H1 (cell line): ENCODE data around the gene SPINK9. TPM values are rescaled to one million over a fixed set of nuclear protein-coding genes. Genes with fewer than 3 reads are reported as not detected.
A peak's percentile ranks its signal among the peaks of the same experiment; 100 is the strongest.

Source experiments
- CTCF ChIA-PET: fragments of 300-600 bp; sonication (Branson Sonifier 250); formaldehyde crosslinking; loops from one replicate; lab custom pipeline; 2021; ENCODE audit not compliant: partially characterized antibody; lab: Charles Lee
- POLR2A ChIA-PET: fragments of 300-600 bp; sonication (Branson Sonifier 250); formaldehyde crosslinking; loops from one replicate; lab custom pipeline; 2021; ENCODE audit warnings: inconsistent platforms; ENCODE audit not compliant: partially characterized antibody; lab: Charles Lee
- DNase-seq, 2 experiments: peaks; one replicate each; pipeline versions ENCODE4 v3.0.0 to v3.0.0-alpha.2; 2010 to 2022; ENCODE audit warnings: low spot score in 2 of 2, low read depth in 1 of 2, mixed read lengths in 1 of 2
- FAIRE-seq: peaks from 2 replicates; lab custom pipeline; 2011; peaks lifted over from hg19 to GRCh38; lab: Jason Lieb, UNC
- H2AFZ ChIP-seq: 2 replicates; pipeline ENCODE4 v1.8.1; 2012; ENCODE audit warnings: low read length, inconsistent platforms
- H2AK5ac ChIP-seq: 2 replicates; pipeline ENCODE4 v1.6.1; 2013; ENCODE audit warnings: low read depth, low read length
- H2BK120ac ChIP-seq: replicated peaks from 2 replicates; pipeline ENCODE3; 2013; ENCODE audit warnings: low read depth, low read length, inconsistent platforms
- H2BK12ac ChIP-seq: 2 replicates; pipeline ENCODE4 v1.6.1; 2013; ENCODE audit warnings: low read depth, low read length
- H2BK15ac ChIP-seq: 2 replicates; pipeline ENCODE4 v1.6.1; 2013; ENCODE audit warnings: low read length
- H2BK20ac ChIP-seq: 2 replicates; pipeline ENCODE4 v1.6.1; 2013; ENCODE audit warnings: low read length
- H2BK5ac ChIP-seq: 2 replicates; pipeline ENCODE4 v1.6.1; 2013; ENCODE audit warnings: low read depth, low read length
- H3K14ac ChIP-seq: 2 replicates; pipeline ENCODE4 v1.6.1; 2013; ENCODE audit warnings: inconsistent platforms; ENCODE audit not compliant: insufficient read length
- H3K18ac ChIP-seq: 2 replicates; pipeline ENCODE4 v1.6.1; 2013; ENCODE audit warnings: low read length; ENCODE audit errors: extremely low read depth
- H3K23ac ChIP-seq: 2 replicates; pipeline ENCODE4 v1.6.1; 2013; ENCODE audit warnings: inconsistent platforms; ENCODE audit not compliant: insufficient read length
- H3K23me2 ChIP-seq: 2 replicates; pipeline ENCODE4 v1.6.1; 2013; ENCODE audit warnings: low read depth, low read length
- H3K27ac ChIP-seq: 2 replicates; pipeline ENCODE4 v1.6.1; 2011; ENCODE audit warnings: low read depth, low read length, inconsistent platforms
- H3K27me3 ChIP-seq, 4 experiments: replicated peaks in 1 of 4; 1 replicate in 1 of 4; 2 replicates in 3 of 4; pipeline versions ENCODE4 v1.6.1 to v1.8.1; 2011 to 2013; ENCODE audit warnings: low read length in 3 of 4, mild to moderate bottlenecking in 3 of 4, inconsistent platforms in 2 of 4, mixed read lengths in 2 of 4, moderate library complexity in 1 of 4; ENCODE audit not compliant: control insufficient read depth in 3 of 4, insufficient read depth in 3 of 4; ENCODE audit errors: extremely low read depth in 1 of 4
- H3K36me3 ChIP-seq, 4 experiments: 2 replicates each; pipeline versions ENCODE4 v1.6.1 to v1.8.1; 2011 to 2013; ENCODE audit warnings: mild to moderate bottlenecking in 4 of 4, low read length in 3 of 4, moderate library complexity in 2 of 4, control low read depth in 1 of 4, inconsistent platforms in 1 of 4; ENCODE audit not compliant: insufficient read depth in 4 of 4, control insufficient read depth in 2 of 4
- H3K4ac ChIP-seq: replicated peaks from 2 replicates; pipeline ENCODE3; 2013; ENCODE audit warnings: low read length, low read depth, mixed read lengths, inconsistent platforms; ENCODE audit not compliant: insufficient read length
- H3K4me1 ChIP-seq, 4 experiments: replicated peaks in 1 of 4; 1 replicate in 1 of 4; 2 replicates in 3 of 4; pipeline versions ENCODE4 v1.6.1 to v1.8.1; 2011 to 2013; ENCODE audit warnings: low read length in 3 of 4, inconsistent platforms in 2 of 4, mixed read lengths in 1 of 4; ENCODE audit not compliant: insufficient read depth in 4 of 4, control insufficient read depth in 3 of 4
- H3K4me2 ChIP-seq, 2 experiments: 2 replicates each; pipeline versions ENCODE4 v1.6.1 to v1.8.1; 2011 to 2013; ENCODE audit warnings: low read depth in 2 of 2, low read length in 2 of 2, control low read depth in 1 of 2, inconsistent platforms in 1 of 2, mild to moderate bottlenecking in 1 of 2; ENCODE audit not compliant: insufficient read depth in 1 of 2
- H3K4me3 ChIP-seq, 4 experiments: fragments of 200-600, 300-600 bp in 1 of 4; sonication (generic), shearing (Covaris generic), sonication (Bioruptor Twin) in 1 of 4; 2 replicates each; pipeline versions ENCODE4 v1.5.1 to v1.8.1; 2011 to 2016; ENCODE audit warnings: low read length in 4 of 4, low read depth in 3 of 4, control low read depth in 2 of 4, inconsistent platforms in 2 of 4, mild to moderate bottlenecking in 2 of 4, mixed read lengths in 1 of 4, moderate library complexity in 1 of 4; ENCODE audit not compliant: insufficient read depth in 2 of 4; ENCODE audit errors: extremely low read depth in 1 of 4
- H3K56ac ChIP-seq: replicated peaks from 2 replicates; pipeline ENCODE3; 2013; ENCODE audit warnings: low read depth, mild to moderate bottlenecking, mixed read lengths, low read length, inconsistent platforms; ENCODE audit not compliant: insufficient read length
- H3K79me1 ChIP-seq: 2 replicates; pipeline ENCODE4 v1.6.1; 2013; ENCODE audit warnings: low read depth, low read length, control low read depth
- H3K79me2 ChIP-seq, 2 experiments: 2 replicates each; pipeline versions ENCODE4 v1.6.1 to v1.8.1; 2012 to 2013; ENCODE audit warnings: low read length in 2 of 2, mild to moderate bottlenecking in 2 of 2, inconsistent platforms in 1 of 2; ENCODE audit not compliant: insufficient read depth in 2 of 2, control insufficient read depth in 1 of 2
- H3K9ac ChIP-seq, 4 experiments: replicated peaks in 1 of 4; 1 replicate in 1 of 4; 2 replicates in 3 of 4; pipeline versions ENCODE4 v1.6.1 to v1.8.1; 2011 to 2013; ENCODE audit warnings: low read depth in 3 of 4, low read length in 3 of 4, control low read depth in 2 of 4, mild to moderate bottlenecking in 2 of 4, moderate library complexity in 2 of 4, inconsistent platforms in 1 of 4; ENCODE audit errors: extremely low read depth in 1 of 4
- H3K9me3 ChIP-seq, 2 experiments: 2 replicates each; pipeline versions ENCODE4 v1.6.1 to v1.8.1; 2012 to 2013; ENCODE audit warnings: mild to moderate bottlenecking in 2 of 2, moderate library complexity in 2 of 2, control low read depth in 1 of 2, inconsistent platforms in 1 of 2, low read depth in 1 of 2, low read length in 1 of 2, mixed read lengths in 1 of 2; ENCODE audit not compliant: insufficient read depth in 2 of 2
- H4K20me1 ChIP-seq, 2 experiments: replicated peaks in 1 of 2; 2 replicates each; pipeline versions ENCODE3 to v1.8.1; 2011 to 2013; ENCODE audit warnings: inconsistent platforms in 2 of 2, low read length in 2 of 2, mild to moderate bottlenecking in 1 of 2; ENCODE audit not compliant: insufficient read depth in 2 of 2, control insufficient read depth in 1 of 2
- H4K5ac ChIP-seq: 2 replicates; pipeline ENCODE4 v1.6.1; 2013; ENCODE audit warnings: low read length, low read depth, mixed read lengths, inconsistent platforms; ENCODE audit not compliant: insufficient read length
- H4K8ac ChIP-seq: 2 replicates; pipeline ENCODE4 v1.8.0; 2013; ENCODE audit warnings: mild to moderate bottlenecking, moderate library complexity, low read length, inconsistent platforms; ENCODE audit not compliant: insufficient read depth; ENCODE audit errors: extremely low read depth
- H4K91ac ChIP-seq: replicated peaks from 2 replicates; pipeline ENCODE3; 2013; ENCODE audit warnings: low read length, mixed read lengths, inconsistent platforms; ENCODE audit not compliant: insufficient read length
- CEBPB ChIP-seq: IDR thresholded peaks from 2 replicates; pipeline ENCODE4 v1.6.1; 2012; ENCODE audit warnings: low read depth, low read length
- JUND ChIP-seq: IDR thresholded peaks from 2 replicates; pipeline ENCODE4 v1.6.1; 2011; ENCODE audit warnings: mild to moderate bottlenecking, improper control_type of control experiment, low read length
- PHF8 ChIP-seq: fragments of 200-600 bp; sonication (generic); conservative IDR thresholded peaks from 2 replicates; pipeline ENCODE4 v1.7.1; 2012; ENCODE audit warnings: low read depth, mild to moderate bottlenecking, inconsistent platforms, low read length, moderate library complexity
- SAP30 ChIP-seq: fragments of 300-600 bp; sonication (generic); IDR thresholded peaks from 2 replicates; pipeline ENCODE4 v1.7.1; 2012; ENCODE audit warnings: low read length, moderate library complexity, mild to moderate bottlenecking, inconsistent platforms; ENCODE audit not compliant: insufficient read depth, insufficient replicate concordance
- SIRT6 ChIP-seq: IDR thresholded peaks from one replicate; pipeline ENCODE4 v1.7.1; 2012; ENCODE audit warnings: low read length, inconsistent platforms
- SRF ChIP-seq: IDR thresholded peaks from 2 replicates; pipeline ENCODE4 v1.6.1; 2011; ENCODE audit warnings: mild to moderate bottlenecking, low read depth, low read length, moderate library complexity
- TAF1 ChIP-seq: IDR thresholded peaks from 2 replicates; pipeline ENCODE4 v1.6.1; 2011; ENCODE audit warnings: mild to moderate bottlenecking, low read depth, low read length
- WGBS, 2 experiments: shearing (Covaris generic) in 1 of 2; methylation state at CpG; one replicate each; pipeline versions ENCODE4 v1.1.6 to v1.1.7; 2013 to 2015; ENCODE audit warnings: low lambda C conversion rate in 2 of 2, mixed read lengths in 2 of 2, inconsistent platforms in 1 of 2, low coverage in 1 of 2, missing lambda C conversion rate in 1 of 2; ENCODE audit not compliant: insufficient replicate concordance in 2 of 2, insufficient coverage in 1 of 2, insufficient read length in 1 of 2; ENCODE audit errors: extremely low coverage in 1 of 2, missing lambda C conversion rate in 1 of 2; 5-methylcytosine and 5-hydroxymethylcytosine counted together
- polyA plus RNA-seq, 7 experiments: library from polyadenylated mRNA; depleted of rRNA in 3 of 7; stranded (reverse) in 5 of 7; unstranded in 2 of 7; fragments of >200 nt in 5 of 7; fragments of 200-250 nt in 2 of 7; gene quantifications; 1 replicate in 5 of 7; 2 replicates in 1 of 7; 4 replicates in 1 of 7; pipeline versions ENCODE4 v1.2.1 to v1.2.3, GENCODE V29; 2011 to 2013; ENCODE audit warnings: missing spikeins in 2 of 7, mixed read lengths in 2 of 7
- total RNA-seq: library from RNA; stranded (reverse); fragmentation: NEBNext Ultra II Directional; extraction: Animal tissue kit (Norgen Biotek cat#: 25700); gene quantifications from 2 replicates; pipeline ENCODE4 v1.2.1, GENCODE V29; 2021
- TF ChIP-seq, protein P1 (sequence below), 3 experiments: IDR thresholded peaks; 1 replicate in 2 of 3; 2 replicates in 1 of 3; pipeline versions ENCODE4 v1.5.1 to v1.6.1; 2011; ENCODE audit warnings: low read length in 3 of 3, mild to moderate bottlenecking in 3 of 3, inconsistent platforms in 2 of 3, low read depth in 1 of 3, moderate library complexity in 1 of 3; ENCODE audit not compliant: insufficient read depth in 1 of 3; ENCODE audit errors: control extremely low read depth in 1 of 3
- TF ChIP-seq, protein P2 (sequence below): IDR thresholded peaks from 2 replicates; pipeline ENCODE4 v1.6.1; 2011; ENCODE audit warnings: low read depth, mild to moderate bottlenecking, low read length; ENCODE audit not compliant: insufficient read depth

The SPINK9 gene
- total and polyA plus RNA-seq, 2 of the 8 experiments (the other 6 are each of a cell fraction or from before 2014, with no cell fraction given): not detected

DNA sequence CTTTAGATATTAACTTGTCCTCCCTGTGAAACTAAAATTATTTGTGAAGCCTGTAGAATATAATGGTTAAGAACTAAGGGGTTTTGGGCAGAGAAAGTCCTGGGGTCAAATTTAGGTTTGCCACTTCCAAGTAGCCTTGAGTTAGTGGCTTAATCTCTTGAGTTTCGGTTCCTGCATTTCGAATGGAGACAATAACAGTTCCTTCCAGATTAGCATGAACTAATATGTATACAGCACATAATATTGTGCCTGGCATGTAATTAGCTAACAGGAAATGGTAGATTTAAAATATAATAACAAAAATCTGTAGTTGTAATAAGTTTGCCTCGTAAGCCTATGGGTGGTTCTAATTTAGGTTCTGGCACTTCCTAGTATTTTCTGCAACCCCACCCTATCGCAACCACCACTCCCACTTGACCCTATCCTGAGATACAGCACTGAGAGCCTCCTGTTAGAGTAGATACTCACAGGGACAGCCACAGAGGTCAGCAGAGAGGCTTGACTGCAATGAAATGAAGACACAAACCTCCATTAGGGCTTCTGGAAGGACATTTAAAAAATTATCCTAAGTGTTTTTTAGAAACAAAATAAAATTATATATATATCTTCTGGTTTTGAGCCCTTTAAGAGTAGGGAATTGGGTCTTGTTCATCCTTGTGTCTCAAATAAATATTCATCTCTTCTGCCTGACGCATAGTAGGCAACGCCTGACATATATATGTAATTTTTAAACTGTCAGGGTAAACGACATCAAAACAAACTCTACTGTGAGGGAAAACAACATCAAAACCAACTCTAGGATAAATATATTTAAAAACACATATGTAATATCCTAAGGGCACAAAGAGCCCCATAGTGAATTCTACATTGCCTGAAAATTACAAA, 8.5 kb downstream of the SPINK9 start:
- Histone ChIP-seq H3K4me1 (peaks cover 0 to 3% (median 0%) of the 10 kb centered on the region in 4 experiments; a peak in 1 of 7 replicates), H4K91ac (no peak overlapping the region)
- no peak for TF ChIP-seq SAP30
- no peak for TF ChIP-seq TAF1
- TF ChIP-seq CEBPB: no peak
- TF ChIP-seq, protein P1, sequence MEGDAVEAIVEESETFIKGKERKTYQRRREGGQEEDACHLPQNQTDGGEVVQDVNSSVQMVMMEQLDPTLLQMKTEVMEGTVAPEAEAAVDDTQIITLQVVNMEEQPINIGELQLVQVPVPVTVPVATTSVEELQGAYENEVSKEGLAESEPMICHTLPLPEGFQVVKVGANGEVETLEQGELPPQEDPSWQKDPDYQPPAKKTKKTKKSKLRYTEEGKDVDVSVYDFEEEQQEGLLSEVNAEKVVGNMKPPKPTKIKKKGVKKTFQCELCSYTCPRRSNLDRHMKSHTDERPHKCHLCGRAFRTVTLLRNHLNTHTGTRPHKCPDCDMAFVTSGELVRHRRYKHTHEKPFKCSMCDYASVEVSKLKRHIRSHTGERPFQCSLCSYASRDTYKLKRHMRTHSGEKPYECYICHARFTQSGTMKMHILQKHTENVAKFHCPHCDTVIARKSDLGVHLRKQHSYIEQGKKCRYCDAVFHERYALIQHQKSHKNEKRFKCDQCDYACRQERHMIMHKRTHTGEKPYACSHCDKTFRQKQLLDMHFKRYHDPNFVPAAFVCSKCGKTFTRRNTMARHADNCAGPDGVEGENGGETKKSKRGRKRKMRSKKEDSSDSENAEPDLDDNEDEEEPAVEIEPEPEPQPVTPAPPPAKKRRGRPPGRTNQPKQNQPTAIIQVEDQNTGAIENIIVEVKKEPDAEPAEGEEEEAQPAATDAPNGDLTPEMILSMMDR (IDR thresholded peaks at IDR 0.05; ENCODE audit: control extremely low read depth in 1 of 3, insufficient read depth in 1 of 3, low read depth in 1 of 3, low read length in 3 of 3): no peak
- TF ChIP-seq, protein P2, sequence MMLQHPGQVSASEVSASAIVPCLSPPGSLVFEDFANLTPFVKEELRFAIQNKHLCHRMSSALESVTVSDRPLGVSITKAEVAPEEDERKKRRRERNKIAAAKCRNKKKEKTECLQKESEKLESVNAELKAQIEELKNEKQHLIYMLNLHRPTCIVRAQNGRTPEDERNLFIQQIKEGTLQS: no peak
- TF ChIP-seq JUND: no peak
- no peak for TF ChIP-seq SRF
- no peak for TF ChIP-seq SIRT6
- no peak for TF ChIP-seq PHF8

More for the DNA sequence above, 8.5 kb downstream of the SPINK9 start:
- no peak overlapping the region for H2BK15ac ChIP-seq
- no peaks in the 10 kb centered on the region for H3K79me2 ChIP-seq
- no peaks in the 10 kb centered on the region for H3K36me3 ChIP-seq
- H3K18ac ChIP-seq: no peak overlapping the region
- DNase-seq (no peak), FAIRE-seq (no peak)
- H4K5ac ChIP-seq: no peak overlapping the region
- H2BK5ac ChIP-seq: no peak overlapping the region
- H4K8ac ChIP-seq: no peak overlapping the region
- no peak overlapping the region for H3K56ac ChIP-seq
- no peaks in the 10 kb centered on the region for H4K20me1 ChIP-seq
- no peak overlapping the region for H2AK5ac ChIP-seq
- no peaks in the 10 kb centered on the region for H3K23me2 ChIP-seq
- H3K27me3 ChIP-seq: no peaks in the 10 kb centered on the region
- CTCF ChIA-PET: no interaction called here
- no peak overlapping the region for H3K23ac ChIP-seq
- H3K4ac ChIP-seq: no peak overlapping the region
- H2BK120ac ChIP-seq: no peak overlapping the region
- WGBS, 2 experiments: 90% methylated on average over 7 of the region's 7 CpGs; no CpG with 5 or more reads in 1 of the 2 experiments
- no peak overlapping the region for H3K4me3 ChIP-seq
- no peaks in the 10 kb centered on the region for H3K79me1 ChIP-seq
- no peaks in the 10 kb centered on the region for H3K9me3 ChIP-seq
- H3K9ac ChIP-seq: no peak overlapping the region
- no peak overlapping the region for H3K14ac ChIP-seq
- no peak overlapping the region for H3K27ac ChIP-seq
- H3K4me2 ChIP-seq: no peak overlapping the region
- POLR2A ChIA-PET: no interaction called here
- no peak overlapping the region for H2BK12ac ChIP-seq
- 0 out of 2 replicates have a peak overlapping the region, but pooled peaks have one; percentile 14 for H2AFZ ChIP-seq
- no peak overlapping the region for H2BK20ac ChIP-seq
